HG03095 (cell line): Measurements from ENCODE around the gene MLF2.
A peak's percentile ranks its signal among the peaks of the same experiment; 100 is the strongest.
"Not testable (repeated sequence)": the region's sequence is repeated elsewhere in the genome, so short reads cannot be mapped to it uniquely, and the experiment has no call there.

Experiments
- ATAC-seq: cut with Tn5 transposase; IDR thresholded peaks from one replicate; pipeline ENCODE4 v1.9.1; 2021; ENCODE audit warnings: moderate library complexity; ENCODE audit not compliant: unreplicated experiment

Gene MLF2

DNA sequence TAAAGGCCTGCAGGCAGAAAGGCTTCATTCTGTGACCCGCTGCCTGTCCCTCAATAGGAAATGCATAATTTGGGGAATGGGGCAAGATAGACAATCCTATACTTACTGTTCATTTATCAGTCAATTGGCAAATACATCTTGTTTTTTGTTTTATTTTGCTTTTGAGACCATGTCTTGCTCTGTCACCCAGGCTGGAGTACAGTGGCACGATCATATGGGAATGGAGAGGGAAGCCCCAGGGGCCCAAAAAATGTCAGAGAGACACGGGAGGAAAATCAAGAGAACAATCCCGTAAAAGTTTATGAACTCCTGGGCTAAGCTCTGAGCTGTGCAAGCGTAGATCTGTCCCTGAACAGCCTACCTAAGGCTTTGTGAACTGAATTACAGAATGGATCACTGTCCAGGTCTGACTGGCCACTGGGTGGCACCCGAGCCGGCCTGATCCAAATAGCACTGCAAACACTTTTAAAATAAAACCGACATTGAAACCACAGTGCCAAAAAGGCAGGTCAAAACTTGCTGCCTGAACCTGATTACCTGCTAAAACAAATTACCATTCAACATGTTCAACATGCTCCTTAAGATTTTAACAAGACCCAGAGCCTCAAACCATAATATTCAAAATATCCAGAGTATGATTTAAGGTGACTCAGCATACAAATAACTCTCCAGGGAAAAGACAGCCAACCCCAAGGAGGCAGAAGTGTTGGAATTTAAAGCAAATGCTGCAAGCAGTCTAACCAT is 17.3 kb downstream of the MLF2 start:
- no peak for ATAC-seq

DNA sequence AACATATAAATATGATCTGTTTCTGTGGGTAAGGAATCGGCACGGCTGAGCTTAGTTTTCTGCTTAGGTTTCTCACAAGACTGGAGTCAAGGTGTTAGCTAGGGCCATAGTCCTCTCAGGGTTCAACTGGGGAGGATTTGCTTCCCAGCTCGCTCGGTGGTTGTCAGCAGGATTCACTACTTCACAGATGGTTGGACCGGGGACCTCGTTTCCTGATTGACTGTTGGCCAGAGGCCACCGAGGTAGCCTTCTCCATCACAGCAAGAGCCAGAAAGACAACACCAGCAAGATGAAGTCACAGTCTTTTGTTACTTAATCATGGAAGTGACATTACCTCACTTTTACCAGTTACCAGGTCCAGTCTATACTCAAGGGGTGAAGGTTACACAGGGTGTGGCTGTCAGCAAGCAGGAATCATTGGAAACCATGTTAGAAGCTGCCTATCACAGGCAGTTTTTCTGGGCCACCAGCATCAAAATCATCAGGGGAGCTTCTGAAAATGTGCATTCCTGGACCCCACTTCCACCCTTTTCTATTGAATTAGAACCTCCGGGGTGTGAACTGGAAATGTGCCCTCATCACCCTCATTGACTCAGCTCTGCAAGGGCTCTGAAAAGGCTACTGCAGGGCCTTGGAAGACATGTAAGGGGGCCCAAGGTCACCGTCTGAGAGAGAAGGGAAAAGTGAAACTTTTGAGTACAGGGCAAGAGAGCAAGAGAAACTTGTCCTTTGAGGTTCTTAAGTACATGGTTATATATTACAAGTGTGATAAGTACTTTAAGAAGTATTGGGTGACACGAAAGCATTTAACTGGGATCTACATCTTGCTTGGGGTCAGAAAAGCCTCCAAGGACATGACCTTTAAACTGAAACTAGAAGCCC is 18.2 kb downstream of the MLF2 start:
- ATAC-seq, result no peak

DNA sequence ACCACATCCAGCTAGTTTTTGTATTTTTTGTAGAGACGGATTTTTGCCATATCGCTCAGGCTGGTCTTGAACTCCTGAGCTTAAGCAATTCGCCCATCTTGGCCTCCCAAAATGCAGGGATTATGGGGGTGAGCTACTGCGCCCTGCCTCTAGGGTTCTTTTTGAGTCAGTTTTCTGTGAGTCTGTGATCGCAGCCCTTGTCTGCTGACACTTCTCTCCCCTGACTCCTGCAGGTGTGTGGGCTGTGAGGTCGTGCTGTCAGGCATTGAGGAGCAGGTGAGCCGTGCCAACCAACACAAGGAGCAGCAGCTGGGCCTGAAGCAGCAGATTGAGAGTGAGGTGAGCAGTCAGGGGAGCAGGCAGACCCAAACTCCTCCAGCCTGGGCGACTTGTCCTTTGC is 22.8 kb downstream of the MLF2 start:
- no peak for ATAC-seq

GRCh38 chr12:6729186-6729585 is 23.8 kb downstream of the MLF2 start:
- no peak for ATAC-seq

DNA sequence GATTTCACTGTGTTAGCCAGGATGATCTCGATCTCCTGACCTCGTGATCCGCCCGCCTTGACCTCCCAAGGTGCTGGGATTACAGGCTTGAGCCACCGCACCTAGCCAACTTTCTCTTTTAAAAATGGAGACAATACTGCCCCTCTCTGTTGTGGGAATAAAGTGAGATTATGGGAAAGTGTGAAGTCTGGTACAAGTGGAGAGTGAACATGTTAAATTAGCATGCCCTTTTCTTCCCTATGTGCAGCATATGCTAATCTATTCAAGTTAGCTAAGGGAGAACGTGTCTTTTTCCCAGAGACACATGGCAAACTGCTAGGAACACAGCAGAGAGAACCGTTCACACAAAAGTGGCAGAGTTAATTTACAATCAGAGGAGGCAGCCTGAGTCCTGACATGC is 27.6 kb downstream of the MLF2 start:
- ATAC-seq, result no peak

DNA sequence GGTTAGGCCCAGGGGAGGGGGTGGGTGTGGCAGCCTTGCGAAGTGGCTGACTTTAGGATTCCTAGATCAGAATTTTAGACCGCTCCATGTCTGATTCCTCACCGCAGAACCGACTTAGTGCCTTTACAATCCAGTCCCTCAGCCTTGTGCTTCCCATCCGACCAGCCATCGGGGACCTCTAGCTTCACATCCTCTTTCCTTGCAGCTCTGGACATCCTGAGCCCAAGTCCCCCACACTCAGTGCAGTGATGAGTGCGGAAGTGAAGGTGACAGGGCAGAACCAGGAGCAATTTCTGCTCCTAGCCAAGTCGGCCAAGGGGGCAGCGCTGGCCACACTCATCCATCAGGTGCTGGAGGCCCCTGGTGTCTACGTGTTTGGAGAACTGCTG is 28.5 kb downstream of the MLF2 start:
- ATAC-seq, result peak; percentile 30

DNA sequence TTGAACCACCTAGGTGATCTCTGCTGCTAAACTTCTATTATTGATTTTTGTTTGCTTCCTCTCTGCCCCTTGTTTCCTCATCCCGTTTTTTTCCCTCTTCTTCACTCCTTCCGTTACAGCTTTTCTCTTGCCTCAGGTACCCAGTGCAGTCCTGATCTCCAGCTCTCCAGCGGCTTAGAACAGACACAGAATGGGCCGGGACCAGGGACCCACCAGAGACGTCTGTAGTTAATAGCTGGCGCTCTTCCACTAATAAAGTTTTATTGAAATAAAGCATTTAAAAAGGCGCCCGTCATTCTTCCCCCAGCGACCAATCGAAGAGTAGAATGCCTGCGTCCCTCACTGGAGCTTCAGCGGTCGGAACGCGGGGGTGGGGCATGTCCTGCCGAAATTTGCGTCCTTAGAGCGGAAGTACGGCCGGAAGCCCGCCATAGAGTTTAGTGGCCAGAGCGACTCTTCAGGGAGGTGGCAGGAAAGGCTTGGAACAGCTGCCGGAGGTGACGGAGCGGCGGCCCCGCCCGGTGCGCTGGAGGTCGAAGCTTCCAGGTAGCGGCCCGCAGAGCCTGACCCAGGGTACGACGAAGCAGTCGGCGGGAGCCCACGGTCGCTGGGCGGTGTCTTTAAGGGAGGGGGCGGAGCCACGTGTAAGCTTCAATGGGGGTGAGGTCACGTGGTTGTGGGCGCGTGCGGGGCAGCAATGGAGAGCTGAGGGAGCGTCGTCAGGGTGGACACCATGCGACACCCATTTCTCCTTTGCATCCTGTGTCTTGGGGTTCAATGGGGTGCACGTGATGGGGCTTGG is 29.1 kb downstream of the MLF2 start, which contains the start of gene COPS7A:
Gene COPS7A, plus strand, starts transcription at position 440 of the 802 bp plus-strand sequence. CDS start 611 bp downstream, outside the sequence.
- peak; percentile 89 for ATAC-seq

GRCh38 chr12:6722863-6723262 is 30.1 kb downstream of the MLF2 start:
- ATAC-seq, result no peak

DNA sequence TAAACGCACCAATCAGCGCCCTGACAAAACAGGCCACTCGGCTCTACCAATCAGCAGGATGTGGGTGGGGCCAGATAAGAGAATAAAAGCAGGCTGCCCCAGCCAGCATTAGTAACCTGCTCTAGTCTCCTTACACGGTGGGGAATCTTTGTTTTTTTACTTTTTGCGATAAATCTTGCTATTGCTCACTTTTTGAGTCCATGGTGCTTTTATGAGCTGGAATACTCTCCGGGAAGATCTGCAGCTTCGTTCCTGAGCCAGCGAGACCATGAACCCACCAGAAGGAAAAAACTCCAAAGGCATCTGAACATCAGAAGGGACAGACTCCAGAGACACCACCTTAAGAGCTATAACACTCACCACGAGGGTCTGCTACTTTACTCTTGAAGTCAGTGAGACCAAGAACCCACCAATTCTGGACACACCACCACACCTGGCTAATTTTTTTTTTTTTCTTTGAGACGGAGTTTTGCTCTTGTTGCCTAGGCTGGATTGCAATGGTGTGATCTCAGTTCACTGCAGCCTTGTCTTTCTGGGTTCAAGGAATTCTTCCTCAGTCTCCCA is 36.0 kb downstream of the MLF2 start:
- no peak for ATAC-seq

DNA sequence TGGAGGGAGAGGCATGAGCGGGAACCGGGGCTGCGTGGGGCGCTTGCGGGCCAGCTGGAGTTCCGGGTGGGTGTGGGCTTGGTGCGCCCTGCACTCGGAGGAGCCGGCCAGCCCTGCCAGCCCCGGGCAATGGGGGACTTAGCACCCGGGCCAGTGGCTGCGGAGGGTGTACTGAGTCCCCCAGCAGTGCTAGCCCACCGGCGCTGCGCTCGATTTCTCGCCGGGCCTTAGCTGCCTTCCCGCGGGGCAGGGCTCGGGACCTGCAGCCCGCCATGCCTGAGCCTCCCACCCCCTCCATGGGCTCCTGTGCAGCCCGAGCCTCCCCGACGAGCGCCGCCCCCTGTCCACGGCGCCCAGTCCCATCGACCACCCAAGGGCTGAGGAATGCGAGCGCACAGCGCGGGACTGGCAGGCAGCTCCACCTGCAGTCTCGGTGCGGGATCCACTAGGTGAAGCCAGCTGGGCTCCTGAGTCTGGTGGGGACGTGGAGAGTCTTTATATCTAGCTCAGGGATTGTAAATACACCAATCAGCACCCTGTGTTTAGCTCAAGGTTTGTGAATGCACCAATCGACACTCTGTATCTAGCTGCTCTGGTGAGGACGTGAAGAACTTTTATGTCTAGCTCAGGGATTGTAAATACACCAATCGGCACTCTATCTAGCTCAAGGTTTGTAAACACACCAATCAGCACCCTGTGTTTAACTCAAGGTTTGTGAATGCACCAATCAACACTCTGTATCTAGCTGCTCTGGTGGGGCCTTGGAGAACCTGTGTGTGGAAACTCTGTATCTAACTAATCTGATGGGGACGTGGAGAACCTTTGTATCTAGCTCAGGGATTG is 36.7 kb downstream of the MLF2 start:
- not testable (repeated sequence) for ATAC-seq

DNA sequence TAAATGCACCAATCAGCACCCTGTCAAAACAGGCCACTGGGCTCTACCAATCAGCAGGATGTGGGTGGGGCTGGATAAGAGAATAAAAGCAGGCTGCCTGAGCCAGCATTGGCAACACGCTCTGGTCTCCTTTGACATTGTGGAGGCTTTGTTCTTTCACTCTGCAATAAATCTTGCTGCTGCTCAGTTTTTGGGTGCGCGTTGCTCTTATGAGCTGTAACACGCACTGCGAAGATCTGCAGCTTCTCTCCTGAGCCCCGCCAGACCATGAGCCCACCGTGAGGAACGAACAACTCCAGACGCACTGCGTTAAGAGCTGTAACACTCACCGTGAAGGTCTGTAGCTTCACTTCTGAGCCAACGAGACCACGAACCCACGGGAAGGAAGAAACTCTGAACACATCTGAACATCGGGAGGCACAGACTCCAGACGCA is 44.0 kb downstream of the MLF2 start:
- ATAC-seq, result no peak

DNA sequence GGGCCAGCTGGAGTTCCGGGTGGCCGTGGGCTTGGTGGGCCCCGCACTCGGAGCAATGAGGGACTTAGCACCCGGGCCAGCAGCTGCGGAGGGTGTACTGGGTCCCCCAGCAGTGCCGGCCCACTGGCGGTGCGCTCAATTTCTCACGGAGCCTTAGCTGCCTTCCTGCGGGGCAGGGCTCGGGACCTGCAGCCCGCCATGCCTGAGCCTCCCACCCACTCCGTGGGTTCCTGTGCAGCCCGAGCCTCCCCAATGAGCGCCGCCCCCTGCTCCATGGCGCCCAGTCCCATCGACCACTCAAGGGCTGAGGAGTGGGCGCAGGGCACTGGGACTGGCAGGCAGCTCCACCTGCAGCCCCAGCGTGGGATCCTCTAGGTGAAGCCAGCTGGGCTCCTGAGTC is 44.6 kb downstream of the MLF2 start:
- not testable (repeated sequence) for ATAC-seq

DNA sequence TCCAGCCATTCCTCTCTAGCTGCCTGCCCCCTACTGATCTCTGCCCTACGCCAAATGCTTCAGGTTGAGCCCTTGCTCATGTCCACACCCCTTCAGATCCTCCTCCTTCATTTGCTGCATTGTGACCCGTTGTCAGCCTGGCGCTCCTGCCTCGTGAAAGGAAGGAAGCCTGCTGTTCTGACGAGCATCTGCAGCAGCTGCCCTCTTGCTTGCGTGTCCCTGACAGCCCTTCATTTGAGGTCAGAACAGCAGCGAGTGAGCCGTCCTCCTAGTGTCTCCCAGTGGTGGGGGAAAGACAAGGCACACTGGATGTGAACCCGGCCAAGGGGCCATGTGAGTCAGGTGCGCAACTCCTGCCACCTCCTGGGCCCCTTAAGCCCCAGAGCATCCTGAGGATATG is 49.3 kb downstream of the MLF2 start:
- no peak for ATAC-seq

DNA sequence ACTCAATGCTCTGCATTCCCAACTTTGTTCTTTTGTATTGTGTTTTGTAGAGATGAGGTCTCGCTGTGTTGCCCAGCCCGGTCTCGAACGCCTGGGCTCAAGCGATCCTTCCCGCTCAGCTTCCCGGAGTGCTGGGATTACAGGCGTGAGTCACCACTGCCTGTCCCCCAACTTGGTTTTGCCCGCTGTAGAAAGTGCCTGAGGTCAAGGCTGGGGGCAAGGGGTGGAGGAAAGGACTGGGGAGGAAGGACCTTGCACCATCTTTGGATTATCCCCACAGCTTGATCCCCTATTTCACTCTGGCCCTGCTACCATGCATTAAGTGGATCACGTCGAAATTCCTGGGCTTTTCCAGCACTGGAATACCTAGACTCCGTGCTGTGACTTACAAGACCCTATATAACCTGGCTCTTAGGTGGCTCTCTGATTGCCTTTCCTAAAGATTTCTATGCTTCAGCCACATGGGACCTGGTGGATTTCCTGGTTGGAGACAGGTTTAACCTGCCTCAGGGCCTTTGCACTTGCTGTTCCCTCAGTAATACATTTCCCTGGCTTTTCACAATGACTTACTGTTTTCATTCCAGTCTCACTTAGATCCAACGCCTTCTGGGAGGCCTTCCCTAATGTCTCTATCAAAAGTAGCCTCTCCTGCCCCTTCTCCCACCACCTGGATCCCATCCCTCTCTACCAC is 51.7 kb downstream of the MLF2 start:
- no peak for ATAC-seq

- no peak for ATAC-seq
Measured at GRCh38 chr12:6700646-6701051, 52.3 kb downstream of the MLF2 start, which contains the start of gene PIANP. PIANP (minus strand) TSS chr12:6700815; CDS start chr12:6698061, 2,754 bp downstream.

- no peak for ATAC-seq
Measured at GRCh38 chr12:6699989-6700645, 52.8 kb downstream of the MLF2 start.

DNA sequence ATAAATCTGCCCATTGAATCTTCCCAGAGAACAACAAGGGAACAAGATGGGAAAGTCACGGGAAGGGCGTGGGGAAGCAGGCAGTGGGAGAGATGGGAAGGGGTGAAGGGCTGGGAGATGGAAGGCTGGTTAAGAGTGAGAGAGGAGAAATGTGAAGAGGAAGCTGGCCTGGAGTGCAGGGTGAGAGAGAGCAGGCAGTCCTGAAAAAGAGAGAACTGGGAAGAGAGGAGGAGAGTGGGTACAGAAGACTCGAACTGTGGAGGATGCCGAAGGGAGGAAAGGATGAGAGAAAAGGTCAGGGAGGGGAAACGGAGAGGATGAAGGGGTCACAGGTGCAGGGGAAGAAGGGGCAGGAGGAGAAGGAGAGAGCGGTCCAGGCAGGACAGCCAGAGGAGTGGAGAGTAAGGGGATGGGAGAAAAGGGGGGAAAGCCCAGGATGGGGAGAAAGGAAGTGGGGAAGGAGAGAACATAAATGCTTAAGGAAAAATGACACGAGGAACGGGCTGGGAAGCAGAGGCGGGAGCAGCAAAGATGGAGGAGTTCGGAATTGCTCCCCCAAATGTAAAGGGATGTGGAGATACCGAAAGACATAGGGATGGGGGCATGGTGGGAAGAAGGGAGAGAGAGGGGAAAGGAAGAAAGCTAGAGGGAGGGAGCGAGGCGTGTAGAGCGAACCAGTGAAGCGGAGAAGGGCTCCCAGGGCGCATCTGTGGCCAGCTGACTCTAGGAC is 53.5 kb downstream of the MLF2 start:
- no peak for ATAC-seq
